ENCODE measurements around the gene ADAMTSL3. TPM values are rescaled to one million over a fixed set of nuclear protein-coding genes. Genes with fewer than 3 reads are reported as not detected.

The ADAMTSL3 gene
- total RNA-seq, 1 experiment from 2014 or later: 0.05 TPM

DNA sequence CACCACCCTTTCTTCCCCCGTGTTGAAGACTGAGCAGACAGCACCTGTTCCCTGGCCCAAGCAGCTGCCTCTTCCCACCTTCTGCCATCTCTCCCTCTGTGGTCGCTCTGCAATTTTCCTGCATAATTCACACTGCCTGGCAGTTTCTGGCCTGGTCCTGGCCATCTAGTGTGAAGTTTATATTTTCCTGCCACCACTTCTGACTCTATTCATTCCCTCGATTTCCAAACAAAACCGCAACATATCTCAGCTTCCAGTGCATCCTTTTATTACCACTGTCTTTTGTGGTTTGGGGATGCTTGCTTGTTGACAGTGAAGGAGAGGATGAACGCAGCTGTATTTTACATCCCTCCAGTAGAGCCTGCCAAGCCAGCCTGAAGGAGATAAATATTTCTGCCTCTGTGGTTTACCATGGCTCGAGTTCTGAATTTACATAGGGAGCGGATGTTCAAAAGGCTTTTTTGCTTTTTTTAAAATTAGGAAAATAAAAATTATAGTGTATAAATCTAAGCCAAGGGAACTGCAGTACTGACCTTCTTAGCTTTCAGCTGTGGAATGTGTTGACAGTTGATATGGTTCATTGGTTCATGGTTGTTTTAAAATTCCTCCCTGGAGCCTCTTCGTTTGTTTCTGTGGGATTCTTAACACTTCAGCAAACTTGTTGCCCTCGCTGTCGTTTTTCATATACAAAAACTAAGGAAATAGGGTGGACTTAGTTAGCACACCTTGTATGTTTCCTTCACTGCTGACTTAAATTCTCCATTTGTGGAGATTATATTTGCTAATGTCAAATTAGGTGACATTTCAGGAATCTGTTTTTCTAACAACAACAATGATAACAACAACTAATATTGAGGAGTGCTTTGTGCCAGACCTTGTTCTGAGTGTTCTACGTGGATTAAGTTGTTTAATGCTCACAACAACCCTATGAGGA, 250.5 kb downstream of the ADAMTSL3 start:
- POLR2A ChIA-PET: no interaction called here
- RAD21 ChIA-PET (ENCODE audit: low non-redundant PET in 1 of 2, low total read pairs in 2 of 2, uncharacterized antibody in 2 of 2, unreplicated experiment in 2 of 2): no interaction called here
- no peaks in the 10 kb centered on the region for H3K36me3 ChIP-seq (ENCODE audit: control insufficient read depth in 1 of 2, insufficient read depth in 2 of 2, low read length in 2 of 2)
- DNase-seq (ENCODE audit: low read depth, low spot score): no peak
- no peak overlapping the region for H3K9ac ChIP-seq (ENCODE audit: low read length)
- no peak overlapping the region for H3K27ac ChIP-seq (ENCODE audit: low read depth, low read length)
- H3K4me1 ChIP-seq (ENCODE audit: control insufficient read depth in 1 of 2, insufficient read depth in 2 of 2, low read length in 2 of 2): no peaks in the 10 kb centered on the region
- H4K20me1 ChIP-seq (ENCODE audit: insufficient read depth): no peaks in the 10 kb centered on the region
- no peaks in the 10 kb centered on the region for H3K79me2 ChIP-seq (ENCODE audit: insufficient read depth, low read length)
- no peak overlapping the region for H3K4me2 ChIP-seq (ENCODE audit: low read length)
- H3K27me3 ChIP-seq (ENCODE audit: insufficient read depth, low read length): peaks cover 16% of the 10 kb centered on the region; the same call in 1 of the 2 replicates
- BruUV-seq (replicated peaks): no TSS peak
- CTCF ChIA-PET: no interaction called here
- intact Hi-C loops (cut with micrococcal nuclease): no loop called here
- no peaks in the 10 kb centered on the region for H3K9me3 ChIP-seq (ENCODE audit: control insufficient read depth in 1 of 2, insufficient read depth in 1 of 2, low read depth in 1 of 2, low read length in 2 of 2)
- no peak for ATAC-seq
- no peak overlapping the region for H3K4me3 ChIP-seq (replicated peaks in 1 of 2; ENCODE audit: low read depth in 1 of 2, low read length in 2 of 2)
- H3K9me2 ChIP-seq (ENCODE audit: insufficient read depth): no peaks in the 10 kb centered on the region
- TF ChIP-seq, protein P1, sequence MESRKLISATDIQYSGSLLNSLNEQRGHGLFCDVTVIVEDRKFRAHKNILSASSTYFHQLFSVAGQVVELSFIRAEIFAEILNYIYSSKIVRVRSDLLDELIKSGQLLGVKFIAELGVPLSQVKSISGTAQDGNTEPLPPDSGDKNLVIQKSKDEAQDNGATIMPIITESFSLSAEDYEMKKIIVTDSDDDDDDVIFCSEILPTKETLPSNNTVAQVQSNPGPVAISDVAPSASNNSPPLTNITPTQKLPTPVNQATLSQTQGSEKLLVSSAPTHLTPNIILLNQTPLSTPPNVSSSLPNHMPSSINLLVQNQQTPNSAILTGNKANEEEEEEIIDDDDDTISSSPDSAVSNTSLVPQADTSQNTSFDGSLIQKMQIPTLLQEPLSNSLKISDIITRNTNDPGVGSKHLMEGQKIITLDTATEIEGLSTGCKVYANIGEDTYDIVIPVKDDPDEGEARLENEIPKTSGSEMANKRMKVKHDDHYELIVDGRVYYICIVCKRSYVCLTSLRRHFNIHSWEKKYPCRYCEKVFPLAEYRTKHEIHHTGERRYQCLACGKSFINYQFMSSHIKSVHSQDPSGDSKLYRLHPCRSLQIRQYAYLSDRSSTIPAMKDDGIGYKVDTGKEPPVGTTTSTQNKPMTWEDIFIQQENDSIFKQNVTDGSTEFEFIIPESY (IDR thresholded peaks at IDR 0.05; ENCODE audit: extremely low read depth, insufficient replicate concordance, low read length): no peak
- TF ChIP-seq SP1 (IDR thresholded peaks at IDR 0.05; ENCODE audit: low read depth): no peak
- TF ChIP-seq, protein P2, sequence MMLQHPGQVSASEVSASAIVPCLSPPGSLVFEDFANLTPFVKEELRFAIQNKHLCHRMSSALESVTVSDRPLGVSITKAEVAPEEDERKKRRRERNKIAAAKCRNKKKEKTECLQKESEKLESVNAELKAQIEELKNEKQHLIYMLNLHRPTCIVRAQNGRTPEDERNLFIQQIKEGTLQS (IDR thresholded peaks at IDR 0.05): no peak
- TF ChIP-seq POLR2A (IDR thresholded peaks at IDR 0.05; ENCODE audit: borderline replicate concordance, extremely low read depth, insufficient read depth, insufficient read length): no peak
- TF ChIP-seq, protein P3, sequence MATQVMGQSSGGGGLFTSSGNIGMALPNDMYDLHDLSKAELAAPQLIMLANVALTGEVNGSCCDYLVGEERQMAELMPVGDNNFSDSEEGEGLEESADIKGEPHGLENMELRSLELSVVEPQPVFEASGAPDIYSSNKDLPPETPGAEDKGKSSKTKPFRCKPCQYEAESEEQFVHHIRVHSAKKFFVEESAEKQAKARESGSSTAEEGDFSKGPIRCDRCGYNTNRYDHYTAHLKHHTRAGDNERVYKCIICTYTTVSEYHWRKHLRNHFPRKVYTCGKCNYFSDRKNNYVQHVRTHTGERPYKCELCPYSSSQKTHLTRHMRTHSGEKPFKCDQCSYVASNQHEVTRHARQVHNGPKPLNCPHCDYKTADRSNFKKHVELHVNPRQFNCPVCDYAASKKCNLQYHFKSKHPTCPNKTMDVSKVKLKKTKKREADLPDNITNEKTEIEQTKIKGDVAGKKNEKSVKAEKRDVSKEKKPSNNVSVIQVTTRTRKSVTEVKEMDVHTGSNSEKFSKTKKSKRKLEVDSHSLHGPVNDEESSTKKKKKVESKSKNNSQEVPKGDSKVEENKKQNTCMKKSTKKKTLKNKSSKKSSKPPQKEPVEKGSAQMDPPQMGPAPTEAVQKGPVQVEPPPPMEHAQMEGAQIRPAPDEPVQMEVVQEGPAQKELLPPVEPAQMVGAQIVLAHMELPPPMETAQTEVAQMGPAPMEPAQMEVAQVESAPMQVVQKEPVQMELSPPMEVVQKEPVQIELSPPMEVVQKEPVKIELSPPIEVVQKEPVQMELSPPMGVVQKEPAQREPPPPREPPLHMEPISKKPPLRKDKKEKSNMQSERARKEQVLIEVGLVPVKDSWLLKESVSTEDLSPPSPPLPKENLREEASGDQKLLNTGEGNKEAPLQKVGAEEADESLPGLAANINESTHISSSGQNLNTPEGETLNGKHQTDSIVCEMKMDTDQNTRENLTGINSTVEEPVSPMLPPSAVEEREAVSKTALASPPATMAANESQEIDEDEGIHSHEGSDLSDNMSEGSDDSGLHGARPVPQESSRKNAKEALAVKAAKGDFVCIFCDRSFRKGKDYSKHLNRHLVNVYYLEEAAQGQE (IDR thresholded peaks at IDR 0.05; ENCODE audit: low read depth): no peak
- TF ChIP-seq JUND (IDR thresholded peaks at IDR 0.05): no peak
- no peak for TF ChIP-seq TCF7L2 (IDR thresholded peaks at IDR 0.05; ENCODE audit: borderline replicate concordance, extremely low read depth, insufficient read depth, insufficient read length)
- TF ChIP-seq, protein P4, sequence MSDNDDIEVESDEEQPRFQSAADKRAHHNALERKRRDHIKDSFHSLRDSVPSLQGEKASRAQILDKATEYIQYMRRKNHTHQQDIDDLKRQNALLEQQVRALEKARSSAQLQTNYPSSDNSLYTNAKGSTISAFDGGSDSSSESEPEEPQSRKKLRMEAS (IDR thresholded peaks at IDR 0.05): no peak
- no peak for TF ChIP-seq YY1 (IDR thresholded peaks at IDR 0.05; ENCODE audit: extremely low read depth, insufficient replicate concordance, low read depth, low read length)
- TF ChIP-seq ZNF274 (IDR thresholded peaks at IDR 0.05; ENCODE audit: low read depth, low read length): no peak
- no peak for TF ChIP-seq FOSL1 (IDR thresholded peaks at IDR 0.05; ENCODE audit: low read depth)
- TF ChIP-seq CBX3 (IDR thresholded peaks at IDR 0.05; ENCODE audit: low read depth): no peak
- TF ChIP-seq ZFX (IDR thresholded peaks at IDR 0.05): no peak
- TF ChIP-seq EZH2phosphoT487 (IDR thresholded peaks at IDR 0.05; ENCODE audit: borderline replicate concordance): no peak
- TF ChIP-seq, protein P5, sequence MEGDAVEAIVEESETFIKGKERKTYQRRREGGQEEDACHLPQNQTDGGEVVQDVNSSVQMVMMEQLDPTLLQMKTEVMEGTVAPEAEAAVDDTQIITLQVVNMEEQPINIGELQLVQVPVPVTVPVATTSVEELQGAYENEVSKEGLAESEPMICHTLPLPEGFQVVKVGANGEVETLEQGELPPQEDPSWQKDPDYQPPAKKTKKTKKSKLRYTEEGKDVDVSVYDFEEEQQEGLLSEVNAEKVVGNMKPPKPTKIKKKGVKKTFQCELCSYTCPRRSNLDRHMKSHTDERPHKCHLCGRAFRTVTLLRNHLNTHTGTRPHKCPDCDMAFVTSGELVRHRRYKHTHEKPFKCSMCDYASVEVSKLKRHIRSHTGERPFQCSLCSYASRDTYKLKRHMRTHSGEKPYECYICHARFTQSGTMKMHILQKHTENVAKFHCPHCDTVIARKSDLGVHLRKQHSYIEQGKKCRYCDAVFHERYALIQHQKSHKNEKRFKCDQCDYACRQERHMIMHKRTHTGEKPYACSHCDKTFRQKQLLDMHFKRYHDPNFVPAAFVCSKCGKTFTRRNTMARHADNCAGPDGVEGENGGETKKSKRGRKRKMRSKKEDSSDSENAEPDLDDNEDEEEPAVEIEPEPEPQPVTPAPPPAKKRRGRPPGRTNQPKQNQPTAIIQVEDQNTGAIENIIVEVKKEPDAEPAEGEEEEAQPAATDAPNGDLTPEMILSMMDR (IDR thresholded peaks at IDR 0.05 in 2 of 3, conservative IDR thresholded peaks at IDR 0.05 in 1 of 3; ENCODE audit: borderline replicate concordance in 1 of 3, insufficient read depth in 1 of 3, low read depth in 2 of 3, low read length in 2 of 3): no peak
- TF ChIP-seq EGR1 (IDR thresholded peaks at IDR 0.05; ENCODE audit: low read depth): no peak
- no peak overlapping the region for H2AFZ ChIP-seq (ENCODE audit: low read depth, low read length, poor library complexity, severe bottlenecking)

All from HCT116 (cell line).